Regular cardiac myocyte (primary cell): ENCODE measurements around the gene COX6A2. TPM values are rescaled to one million over a fixed set of nuclear protein-coding genes. Genes with fewer than 3 reads are reported as not detected.

Experiments
- total RNA-seq: library from RNA; depleted of rRNA; stranded (reverse); fragments of >200 nt; gene quantifications from 2 replicates; pipeline ENCODE4 v1.2.3, GENCODE V29; 2014

COX6A2 gene
- total RNA-seq: not detected in 2 replicates

DNA sequence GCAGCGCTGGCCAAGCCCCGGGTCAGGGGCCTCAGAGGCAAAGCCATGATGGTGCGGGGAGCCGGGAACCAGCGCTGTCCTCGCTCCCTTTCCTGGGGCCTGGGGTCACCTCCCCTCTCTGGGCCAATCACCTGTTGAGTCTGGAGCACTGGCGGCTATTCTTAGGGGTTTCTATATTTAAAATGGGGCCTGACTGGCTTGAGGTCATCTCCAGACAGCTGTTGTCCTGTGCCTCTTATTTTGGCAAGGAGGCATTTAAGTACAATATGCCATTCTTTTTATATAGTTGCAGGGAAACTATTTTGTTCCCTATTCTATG lies at the start of gene COX6A2:
TSS of gene COX6A2 (minus strand) at position 82 of the 319 bp plus-strand sequence. CDS start at position 47, 35 bp downstream.

DNA sequence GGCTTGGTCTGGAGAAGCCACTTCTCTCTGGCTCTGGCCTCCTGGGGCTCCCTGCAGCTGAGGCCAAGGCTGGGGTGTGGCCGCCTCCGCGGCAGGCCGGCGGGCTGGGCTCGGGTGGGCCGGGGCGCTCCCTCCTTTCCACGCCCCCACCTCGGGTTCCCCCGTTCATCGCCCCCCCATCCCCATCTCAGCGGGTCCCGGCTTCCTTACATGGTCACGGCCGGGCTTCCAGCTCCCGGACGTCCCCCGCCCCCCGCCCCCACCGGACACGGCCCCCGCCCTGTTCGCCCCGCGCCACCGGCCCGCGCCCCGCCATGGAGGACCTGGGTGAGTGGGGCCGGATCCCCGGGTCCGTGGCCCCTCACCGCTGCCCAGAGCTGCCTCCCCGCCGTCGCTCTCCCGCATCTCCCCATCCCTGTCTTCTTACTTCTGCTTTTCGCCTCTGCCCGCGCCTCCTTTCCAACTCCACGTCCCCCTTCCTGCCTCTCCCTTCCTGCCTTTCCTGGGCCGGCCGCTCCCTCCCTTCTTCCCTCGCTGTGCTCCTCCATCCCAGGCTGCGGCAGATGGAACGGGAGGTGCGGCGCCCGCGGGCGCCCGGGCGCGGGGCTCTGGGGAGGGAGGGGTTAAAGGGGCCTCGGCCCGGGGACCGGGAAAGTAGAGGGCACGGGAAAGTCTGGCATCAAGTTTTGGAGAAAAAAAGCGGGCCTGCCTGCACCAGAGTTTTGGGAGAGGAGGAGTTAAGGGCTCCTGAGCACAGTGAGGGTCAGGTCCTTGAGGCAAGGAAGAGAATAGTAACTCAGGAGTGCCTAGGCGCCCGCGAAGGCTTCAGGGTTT lies 43.9 kb upstream of the COX6A2 start, which contains the start of gene TGFB1I1:
TSS of gene TGFB1I1 (plus strand) at position 278 of the 834 bp plus-strand sequence. CDS start at position 315, 37 bp downstream.

DNA sequence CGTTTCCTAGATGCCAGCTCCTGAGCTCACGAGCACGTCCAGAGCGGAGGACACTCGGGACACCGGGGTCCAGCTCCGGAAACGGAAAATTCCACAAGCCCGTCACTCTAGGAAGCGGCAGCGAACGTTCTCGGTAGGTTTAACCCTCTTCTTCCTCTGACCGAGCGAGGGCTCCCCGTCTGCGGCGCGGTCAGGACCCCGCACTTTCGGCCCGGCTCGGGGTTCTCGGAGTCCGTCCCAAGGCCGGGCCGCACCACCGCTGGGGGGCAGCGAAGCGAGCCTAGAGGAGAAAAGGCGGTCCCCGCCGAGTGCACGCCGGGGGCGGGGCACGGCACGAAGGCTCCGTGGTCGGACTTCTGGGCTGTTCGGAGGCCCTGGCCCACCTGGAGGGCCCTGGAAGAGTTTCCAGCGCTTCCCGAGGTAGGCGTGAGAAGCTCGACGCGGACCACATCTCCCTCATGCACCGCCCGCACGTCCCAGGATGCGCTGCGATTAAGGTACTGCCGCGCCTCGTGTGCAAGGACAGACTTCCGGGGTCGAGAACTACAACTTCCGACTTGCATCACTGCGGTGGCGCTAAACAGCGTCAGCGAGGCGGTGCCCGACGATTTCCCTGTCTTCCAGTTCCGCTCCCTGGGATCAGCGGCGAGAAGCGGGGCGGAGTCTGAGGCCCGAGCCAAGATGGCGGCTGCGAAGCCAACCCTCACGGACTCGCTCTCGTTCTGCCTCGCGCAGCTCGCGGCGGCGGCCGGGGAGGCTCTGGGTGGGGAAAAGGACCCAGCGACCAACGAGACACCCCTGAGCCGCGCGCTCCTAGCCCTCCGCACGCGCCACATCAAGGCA lies 30.9 kb upstream of the COX6A2 start, which contains the start of gene ARMC5:
TSS of gene ARMC5 (plus strand) at position 658 of the 843 bp plus-strand sequence. CDS start at position 682, 24 bp downstream.

DNA sequence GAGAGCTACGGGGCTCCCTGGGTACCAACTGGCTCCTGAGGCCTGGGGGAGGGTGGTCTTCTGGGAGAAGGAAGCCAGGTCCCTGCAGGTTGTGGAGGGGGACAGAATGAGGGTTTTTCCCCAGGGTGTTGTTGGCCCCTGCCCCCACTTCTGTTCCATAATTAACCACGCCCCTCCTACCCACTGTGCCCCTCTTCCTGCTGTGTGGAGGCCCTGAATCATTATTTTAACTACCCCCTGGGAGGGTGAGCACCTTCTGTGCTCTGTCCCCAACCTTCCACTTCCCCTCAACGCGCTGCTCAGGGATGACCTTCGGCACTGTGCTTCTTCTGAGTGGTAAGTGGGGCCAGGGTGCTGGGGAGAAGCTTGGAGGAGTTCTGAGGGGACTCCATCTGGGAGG lies 35.1 kb downstream of the COX6A2 start, which contains the start of gene ITGAD:
TSS of gene ITGAD (plus strand) at position 280 of the 400 bp plus-strand sequence. CDS start at position 306, 26 bp downstream.

Other genes with a start within 250 kb of the COX6A2 start
- gene FUS, start 248.2 kb downstream of the COX6A2 start, total RNA-seq: 37.8 and 90.7 TPM in 2 replicates
- gene PYCARD, start 225.6 kb downstream of the COX6A2 start, total RNA-seq: 26.2 and 40.5 TPM in 2 replicates
- under 0.01 TPM in 1 of 2 replicates, not detected in the other for gene TRIM72, start 214.2 kb downstream of the COX6A2 start, total RNA-seq
- gene PYDC1, start 211.2 kb downstream of the COX6A2 start, total RNA-seq: not detected in 2 replicates
- under 0.01 TPM in 1 of 2 replicates, not detected in the other for gene ITGAM, start 168.4 kb downstream of the COX6A2 start, total RNA-seq
- gene ITGAX, start 73.2 kb downstream of the COX6A2 start, total RNA-seq: under 0.01 and 0.28 TPM in 2 replicates
- not detected in 2 replicates for gene ITGAD, start 35.0 kb downstream of the COX6A2 start, total RNA-seq
- 0.38 and 0.56 TPM in 2 replicates for gene ZNF843, start 14.4 kb upstream of the COX6A2 start, total RNA-seq
- 5.1 and 8.4 TPM in 2 replicates for gene ARMC5, start 31.1 kb upstream of the COX6A2 start, total RNA-seq
- 21.4 and 28.8 TPM in 2 replicates for gene TGFB1I1, start 43.8 kb upstream of the COX6A2 start, total RNA-seq
- under 0.01 and 0.19 TPM in 2 replicates for gene SLC5A2, start 54.8 kb upstream of the COX6A2 start, total RNA-seq
- 47.0 and 55.0 TPM in 2 replicates for gene RUSF1, start 80.0 kb upstream of the COX6A2 start, total RNA-seq
- gene AHSP, start 99.5 kb upstream of the COX6A2 start, total RNA-seq: not detected in 2 replicates